A549 (cell line): ENCODE results near the gene CNOT11. TPM values are rescaled to one million over a fixed set of nuclear protein-coding genes. Genes with fewer than 3 reads are reported as not detected.
"Not testable (repeated sequence)": the region's sequence is repeated elsewhere in the genome, so short reads cannot be mapped to it uniquely, and the experiment has no call there.

Source experiments
- ATAC-seq, 2 experiments: fragments of 200-7000 bp in 1 of 2; fragments of >200 bp in 1 of 2; cut with Nextera tagmentation in 1 of 2; cut with Tn5 transposase in 1 of 2; 3 replicates each; pipeline versions ENCODE4 v1.8.0 to v1.9.1; 2018 to 2020; ENCODE audit warnings: mild to moderate bottlenecking in 1 of 2, moderate library complexity in 1 of 2
- CTCF ChIA-PET: fragments of 300-600 bp; sonication (Branson Sonifier 250); formaldehyde crosslinking; extraction: SDS; loops from one replicate; lab custom pipeline; 2021; ENCODE audit warnings: antibody characterized with exemption, inconsistent platforms; lab: Yijun Ruan, JAX
- POLR2A ChIA-PET: fragments of 350-600 bp; formaldehyde crosslinking; extraction: SDS; loops from one replicate; lab custom pipeline; 2021; ENCODE audit warnings: antibody characterized with exemption, inconsistent platforms; lab: Yijun Ruan, JAX
- DNase-seq, 2 experiments: peaks; one replicate each; pipeline versions ENCODE4 v3.0.0 to v3.0.0-alpha.2; 2011 to 2016; ENCODE audit warnings: low read depth in 1 of 2, low spot score in 1 of 2
- FAIRE-seq: peaks from 2 replicates; lab custom pipeline; 2011; peaks lifted over from hg19 to GRCh38; lab: Jason Lieb, UNC
- H3K27ac ChIP-seq, 2 experiments: fragments of >200 bp; sonication (Bioruptor Twin); formaldehyde crosslinking; 3 replicates each; pipeline ENCODE4 v1.5.1; 2016 to 2017
- H3K4me1 ChIP-seq: fragments of >200 bp; sonication (Bioruptor Twin); formaldehyde crosslinking; 3 replicates; pipeline ENCODE4 v1.6.1; 2016
- H3K4me2 ChIP-seq: fragments of >200 bp; sonication (Bioruptor Twin); formaldehyde crosslinking; 3 replicates; pipeline ENCODE4 v1.6.1; 2016
- H3K4me3 ChIP-seq: fragments of >200 bp; sonication (Bioruptor Twin); formaldehyde crosslinking; 3 replicates; pipeline ENCODE4 v1.5.1; 2016
- H3K9me3 ChIP-seq: fragments of >200 bp; sonication (Bioruptor Twin); formaldehyde crosslinking; 3 replicates; pipeline ENCODE4 v1.6.1; 2016
- CBX2 ChIP-seq: fragments of 200-600 bp; sonication (generic); IDR thresholded peaks from 2 replicates; pipeline ENCODE4 v1.6.1; 2016; ENCODE audit warnings: low read depth, mild to moderate bottlenecking, borderline replicate concordance
- CBX8 ChIP-seq: fragments of 200-600 bp; sonication (generic); IDR thresholded peaks from 2 replicates; pipeline ENCODE4 v1.6.1; 2016
- CHD2 ChIP-seq: fragments of 150-350 bp; IDR thresholded peaks from 2 replicates; pipeline ENCODE4 v1.6.1; 2014; ENCODE audit warnings: low read length; ENCODE audit not compliant: partially characterized antibody
- E2F6 ChIP-seq: IDR thresholded peaks from 2 replicates; pipeline ENCODE4 v1.6.1; 2012; ENCODE audit warnings: low read depth, borderline replicate concordance
- EP300 ChIP-seq, 2 experiments: fragments of >200 bp; sonication (Bioruptor Twin); formaldehyde crosslinking; IDR thresholded peaks; 2 replicates in 1 of 2; 3 replicates in 1 of 2; pipeline ENCODE4 v1.6.1; 2016 to 2017
- ESRRA ChIP-seq: fragments of 150-350 bp; IDR thresholded peaks from 2 replicates; pipeline ENCODE4 v1.6.1; 2014; ENCODE audit warnings: mild to moderate bottlenecking, low read length, borderline replicate concordance
- FOSL2 ChIP-seq, 2 experiments: fragments of 450-650 bp in 1 of 2; fragments of >200 bp in 1 of 2; sonication (Bioruptor Twin) in 1 of 2; formaldehyde crosslinking; IDR thresholded peaks; 2 replicates each; pipeline versions ENCODE4 v1.5.0 to v1.6.1; 2016 to 2020; ENCODE audit warnings: mild to moderate bottlenecking in 1 of 2, moderate library complexity in 1 of 2
- GATA3 ChIP-seq: IDR thresholded peaks from 2 replicates; pipeline ENCODE4 v1.6.1; 2012; ENCODE audit warnings: borderline replicate concordance
- HOXA7 ChIP-seq: fragments of 250-450 bp; sonication (Bioruptor Pico); IDR thresholded peaks from 2 replicates; pipeline ENCODE4 v1.5.0; 2020; ENCODE audit warnings: mild to moderate bottlenecking, moderate library complexity
- HOXB5 ChIP-seq: fragments of 250-450 bp; sonication (Bioruptor Pico); IDR thresholded peaks from 2 replicates; pipeline ENCODE4 v1.5.0; 2020; ENCODE audit warnings: mild to moderate bottlenecking, moderate library complexity
- MAZ ChIP-seq: fragments of 150-350 bp; IDR thresholded peaks from 2 replicates; pipeline ENCODE4 v1.6.1; 2014; ENCODE audit warnings: antibody characterized with exemption, low read depth, low read length, borderline replicate concordance
- MYC ChIP-seq: IDR thresholded peaks from 2 replicates; pipeline ENCODE4 v1.6.1; 2012; ENCODE audit warnings: mild to moderate bottlenecking, inconsistent platforms, low read length, improper control_type of control experiment, borderline replicate concordance
- NFE2L2 ChIP-seq: fragments of 150-350 bp; conservative IDR thresholded peaks from 2 replicates; pipeline ENCODE4 v1.6.1; 2014; ENCODE audit warnings: low read length
- NPAS2 ChIP-seq: fragments of 250-450 bp; sonication (Bioruptor Pico); IDR thresholded peaks from 2 replicates; pipeline ENCODE4 v1.8.0; 2022; ENCODE audit warnings: mild to moderate bottlenecking, moderate library complexity, borderline replicate concordance
- PBX3 ChIP-seq: IDR thresholded peaks from 2 replicates; pipeline ENCODE4 v1.6.1; 2012
- POLR2A ChIP-seq: IDR thresholded peaks from 2 replicates; pipeline ENCODE4 v1.6.1; 2012; ENCODE audit warnings: mild to moderate bottlenecking, low read length
- POLR2AphosphoS2 ChIP-seq: conservative IDR thresholded peaks from 2 replicates; pipeline ENCODE4 v1.6.1; 2012; ENCODE audit warnings: low read length, improper control_type of control experiment, inconsistent platforms
- RAD21 ChIP-seq, 2 experiments: fragments of >200 bp in 1 of 2; sonication (Bioruptor Twin) in 1 of 2; formaldehyde crosslinking in 1 of 2; IDR thresholded peaks in 1 of 2; conservative IDR thresholded peaks in 1 of 2; 2 replicates in 1 of 2; 3 replicates in 1 of 2; pipeline ENCODE4 v1.6.1; 2012 to 2018; ENCODE audit warnings: inconsistent platforms in 1 of 2
- RNF2 ChIP-seq: fragments of 200-600 bp; sonication (generic); IDR thresholded peaks from 2 replicates; pipeline ENCODE4 v1.6.1; 2016; ENCODE audit warnings: low read depth, mild to moderate bottlenecking, antibody characterized with exemption, moderate library complexity, borderline replicate concordance
- SREBF2 ChIP-seq: fragments of 450-650 bp; IDR thresholded peaks from 2 replicates; pipeline ENCODE4 v1.6.1; 2014; ENCODE audit warnings: mild to moderate bottlenecking, moderate library complexity
- ZC3H11A ChIP-seq: fragments of 450-650 bp; IDR thresholded peaks from 2 replicates; pipeline ENCODE4 v1.6.1; 2014; ENCODE audit warnings: antibody characterized with exemption, mild to moderate bottlenecking
- ZFP36 ChIP-seq: fragments of 450-650 bp; IDR thresholded peaks from 2 replicates; pipeline ENCODE4 v1.6.1; 2014; ENCODE audit warnings: borderline replicate concordance; ENCODE audit not compliant: partially characterized antibody
- ZSCAN20 ChIP-seq: fragments of 250-450 bp; sonication (Bioruptor Pico); IDR thresholded peaks from 2 replicates; pipeline ENCODE4 v1.8.0; 2022; ENCODE audit warnings: mild to moderate bottlenecking, moderate library complexity
- WGBS: methylation state at CpG from one replicate; pipeline ENCODE4 v1.1.6; 2017; ENCODE audit errors: missing lambda C conversion rate; 5-methylcytosine and 5-hydroxymethylcytosine counted together
- polyA plus RNA-seq, 4 experiments: library from polyadenylated mRNA; depleted of rRNA in 3 of 4; stranded (reverse); fragments of >200 nt; fragmentation: RNase III in 1 of 4; extraction: RNeasy Plus Mini Kit Qiagen cat#74134 plus additional on column Dnase treatment in 1 of 4; gene quantifications; 2 replicates in 3 of 4; 3 replicates in 1 of 4; pipeline ENCODE4 v1.2.3, GENCODE V29; 2011 to 2017

CNOT11 gene
- polyA plus RNA-seq, 2 of the 4 experiments (the other 2 are of a cell fraction) = 35.8 to 76.7 TPM

- H3K9me3 ChIP-seq = no peaks in the 10 kb centered on the region
- no peak overlapping the region for H3K4me2 ChIP-seq
- POLR2A ChIA-PET = interaction anchor here (2.1 kb wide), 1 partner anchor 748 kb away, joined by 5 read pairs; the partner anchor contains the start of gene PDCL3
- no peak for ATAC-seq
- DNase-seq = no peak
- WGBS = 77% methylated on average over 10 of the region's 10 CpGs
- no peak overlapping the region for H3K4me3 ChIP-seq
- no peak overlapping the region for H3K27ac ChIP-seq
- peaks cover 27% of the 10 kb centered on the region for H3K4me1 ChIP-seq
- no peak for FAIRE-seq
- CTCF ChIA-PET = interaction anchor here (0.6 to 1.0 kb wide), 3 partner anchors 32 to 39 kb away, joined by 3 to 4 read pairs (median 3); no protein-coding TSS in a partner anchor
- no peak for TF ChIP-seq ZC3H11A
- no peak for TF ChIP-seq ZFP36
- TF ChIP-seq NFE2L2 = no peak
- TF ChIP-seq E2F6 = no peak
- TF ChIP-seq MAZ = no peak
- TF ChIP-seq RAD21 (conservative IDR thresholded peaks at IDR 0.05 in 1 of 2, IDR thresholded peaks at IDR 0.05 in 1 of 2) = no peak
- TF ChIP-seq CBX8 = no peak
- no peak for TF ChIP-seq ESRRA
- TF ChIP-seq EP300 (IDR thresholded peaks at IDR 0.05) = no peak
These were observed 57.6 kb downstream of the CNOT11 start for GRCh38 chr2:101310090-101310833.

- H3K9me3 ChIP-seq = no peaks in the 10 kb centered on the region
- no peak for FAIRE-seq
- DNase-seq = no peak
- POLR2A ChIA-PET = no interaction called here
- CTCF ChIA-PET = interaction anchor here (0.6 to 1.0 kb wide), 3 partner anchors 31 to 39 kb away, joined by 3 to 5 read pairs (median 4); no protein-coding TSS in a partner anchor
- H3K27ac ChIP-seq = no peak overlapping the region
- TF ChIP-seq CBX2 (no peak), RNF2 (no peak), MYC (no peak), FOSL2 (IDR thresholded peaks at IDR 0.05) (no peak), FOSL2 (CRISPR knock-in tag; IDR thresholded peaks at IDR 0.05) (no peak), HOXA7 (CRISPR knock-in tag) (no peak), CHD2 (no peak), HOXB5 (no peak), POLR2AphosphoS2 (no peak)
- peaks cover 19% of the 10 kb centered on the region; the same call in 2 of the 3 replicates for H3K4me1 ChIP-seq
- WGBS = 78% methylated on average over 7 of the region's 7 CpGs
- H3K4me2 ChIP-seq = no peak overlapping the region
- H3K4me3 ChIP-seq = no peak overlapping the region
- no peak for ATAC-seq
These were observed 58.4 kb downstream of the CNOT11 start for GRCh38 chr2:101310834-101311695.

- FAIRE-seq = no peak
- CTCF ChIA-PET = interaction anchor here (1.0 kb wide), 1 partner anchor 30 kb away, joined by 5 read pairs; no protein-coding TSS in a partner anchor
- 74% methylated on average over 3 of the region's 3 CpGs for WGBS
- no peak overlapping the region for H3K4me2 ChIP-seq
- TF ChIP-seq SREBF2 (no peak), ZSCAN20 (CRISPR knock-in tag) (no peak), GATA3 (no peak), NPAS2 (CRISPR knock-in tag) (no peak), PBX3 (no peak), POLR2A (no peak)
- TF ChIP-seq, all 56 proteins: peak for 0
- Histone ChIP-seq H3K9me3 (no peaks in the 10 kb centered on the region), H3K4me3 (no peak overlapping the region), H3K4me1 (peaks cover 13% of the 10 kb centered on the region; the same call in 2 of the 3 replicates), H3K27ac (no peak overlapping the region)
- ATAC-seq (no peak), DNase-seq (no peak)
- POLR2A ChIA-PET = no interaction called here
These were observed 59.0 kb downstream of the CNOT11 start for GRCh38 chr2:101311696-101312017.

- H3K9me3 ChIP-seq, POLR2A ChIA-PET, FAIRE-seq, H3K4me1 ChIP-seq, DNase-seq, H3K4me3 ChIP-seq, H3K4me2 ChIP-seq, H3K27ac ChIP-seq, ATAC-seq, CTCF ChIA-PET: not testable (repeated sequence)
- WGBS = 82% methylated on average over 6 of the region's 6 CpGs
These were observed 63.9 kb downstream of the CNOT11 start for GRCh38 chr2:101316568-101316967.
